ENCODE measurements around the gene TGM2. TPM values are rescaled to one million over a fixed set of nuclear protein-coding genes. Genes with fewer than 3 reads are reported as not detected.

Gene TGM2
- total RNA-seq, 1 donor from 2014 or later = 0.05 TPM

GRCh38 chr20:38083338-38084048 is 81.6 kb downstream of the TGM2 start:
- Mint-ChIP-seq H3K36me3 (ENCODE audit: low read depth) (peaks cover 70% of the 10 kb centered on the region), H3K4me1 (no peaks in the 10 kb centered on the region), H3K27ac (no peak overlapping the region), H3K27me3 (no peaks in the 10 kb centered on the region), H3K4me3 (no peak overlapping the region), H3K9me3 (no peaks in the 10 kb centered on the region)
- intact Hi-C loops (cut with micrococcal nuclease) = no loop called here
- no peak for DNase-seq

GRCh38 chr20:38082894-38083293 is 82.2 kb downstream of the TGM2 start:
- H3K9me3 Mint-ChIP-seq = no peaks in the 10 kb centered on the region
- no peak overlapping the region for H3K27ac Mint-ChIP-seq
- H3K4me3 Mint-ChIP-seq = no peak overlapping the region
- H3K36me3 Mint-ChIP-seq (ENCODE audit: low read depth) = peaks cover 68% of the 10 kb centered on the region
- H3K27me3 Mint-ChIP-seq = no peaks in the 10 kb centered on the region
- no peaks in the 10 kb centered on the region for H3K4me1 Mint-ChIP-seq
- intact Hi-C loops (cut with micrococcal nuclease) = no loop called here
- DNase-seq = no peak

- no peak for DNase-seq
- Mint-ChIP-seq H3K9me3 (no peaks in the 10 kb centered on the region), H3K27me3 (no peaks in the 10 kb centered on the region), H3K4me1 (no peaks in the 10 kb centered on the region), H3K36me3 (ENCODE audit: low read depth) (peaks cover 66% of the 10 kb centered on the region), H3K27ac (no peak overlapping the region), H3K4me3 (no peak overlapping the region)
- intact Hi-C loops (cut with micrococcal nuclease) = no loop called here
Observed at GRCh38 chr20:38081575-38081974, 83.5 kb downstream of the TGM2 start.

GRCh38 chr20:38079353-38079752 is 85.7 kb downstream of the TGM2 start:
- Mint-ChIP-seq H3K9me3 (no peaks in the 10 kb centered on the region), H3K27ac (no peak overlapping the region), H3K27me3 (no peaks in the 10 kb centered on the region), H3K4me1 (no peaks in the 10 kb centered on the region), H3K4me3 (no peak overlapping the region), H3K36me3 (ENCODE audit: low read depth) (peaks cover 66% of the 10 kb centered on the region)
- DNase-seq = no peak
- intact Hi-C loops (cut with micrococcal nuclease) = no loop called here

- Mint-ChIP-seq H3K36me3 (ENCODE audit: low read depth) (peaks cover 65% of the 10 kb centered on the region), H3K9me3 (no peaks in the 10 kb centered on the region), H3K27me3 (no peaks in the 10 kb centered on the region), H3K4me3 (no peak overlapping the region), H3K4me1 (peaks cover 7% of the 10 kb centered on the region), H3K27ac (no peak overlapping the region)
- DNase-seq = no peak
- intact Hi-C loops (cut with micrococcal nuclease) = no loop called here
Observed at GRCh38 chr20:38078084-38078483, 87.0 kb downstream of the TGM2 start.

Other genes with a start within 250 kb of the TGM2 start
- 43.3 and 48.8 TPM in 2 replicates for gene TTI1, start 131.8 kb downstream of the TGM2 start, total RNA-seq
- 49.8 and 51.2 TPM in 2 replicates for gene RPRD1B, start 131.5 kb downstream of the TGM2 start, total RNA-seq
- gene KIAA1755, start 95.5 kb upstream of the TGM2 start, total RNA-seq = not detected in 2 replicates
- gene BPI, start 138.9 kb upstream of the TGM2 start, total RNA-seq = not detected in 2 replicates
- not detected in 2 replicates for gene LBP, start 181.2 kb upstream of the TGM2 start, total RNA-seq